Measurements from ENCODE around the gene SNORC.

Gene SNORC

DNA sequence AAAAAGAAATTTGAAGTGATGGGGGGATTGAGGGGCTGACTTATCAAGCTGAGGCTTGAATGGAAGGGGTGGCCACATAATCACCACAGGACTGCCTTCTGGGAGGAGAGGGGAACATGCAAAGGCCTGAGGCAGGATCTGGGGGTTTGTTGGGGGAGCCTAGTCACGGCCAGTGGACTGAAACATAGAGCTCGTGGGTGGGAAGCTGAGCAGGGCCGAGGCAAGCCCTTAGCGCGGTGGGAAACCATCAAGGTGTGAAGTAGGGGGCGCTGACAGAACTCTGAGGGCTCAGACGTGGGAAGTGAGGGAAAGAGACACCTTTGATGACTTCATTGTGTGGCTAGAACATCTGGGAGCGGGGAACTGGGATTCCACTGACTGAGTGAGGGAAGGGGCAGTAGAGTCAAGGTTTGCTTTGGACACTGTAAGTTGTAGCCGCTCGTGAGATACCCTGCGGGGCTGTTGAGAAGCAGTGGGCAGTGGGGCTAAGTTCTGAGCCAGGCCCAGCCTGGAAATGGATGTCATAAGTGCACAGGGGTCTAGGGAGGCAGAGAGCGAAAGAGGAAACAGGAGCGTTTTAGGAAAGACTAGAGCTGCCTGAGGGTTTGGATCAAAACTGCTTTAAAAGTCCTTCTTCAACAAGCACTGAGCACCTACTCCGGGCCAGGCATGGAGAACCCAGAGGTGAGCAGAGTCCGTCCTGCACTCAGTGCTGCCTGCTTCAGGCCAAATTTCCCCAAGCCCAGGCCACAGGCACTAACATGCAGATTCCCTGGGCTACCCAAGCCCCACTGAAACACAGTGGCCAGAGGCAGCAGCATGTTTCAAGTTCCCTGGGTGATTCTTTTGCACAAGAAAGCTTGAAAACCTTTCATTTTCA lies 686 bp upstream of the SNORC start:
- no peak for DNase-seq (ENCODE audit: low spot score)

DNA sequence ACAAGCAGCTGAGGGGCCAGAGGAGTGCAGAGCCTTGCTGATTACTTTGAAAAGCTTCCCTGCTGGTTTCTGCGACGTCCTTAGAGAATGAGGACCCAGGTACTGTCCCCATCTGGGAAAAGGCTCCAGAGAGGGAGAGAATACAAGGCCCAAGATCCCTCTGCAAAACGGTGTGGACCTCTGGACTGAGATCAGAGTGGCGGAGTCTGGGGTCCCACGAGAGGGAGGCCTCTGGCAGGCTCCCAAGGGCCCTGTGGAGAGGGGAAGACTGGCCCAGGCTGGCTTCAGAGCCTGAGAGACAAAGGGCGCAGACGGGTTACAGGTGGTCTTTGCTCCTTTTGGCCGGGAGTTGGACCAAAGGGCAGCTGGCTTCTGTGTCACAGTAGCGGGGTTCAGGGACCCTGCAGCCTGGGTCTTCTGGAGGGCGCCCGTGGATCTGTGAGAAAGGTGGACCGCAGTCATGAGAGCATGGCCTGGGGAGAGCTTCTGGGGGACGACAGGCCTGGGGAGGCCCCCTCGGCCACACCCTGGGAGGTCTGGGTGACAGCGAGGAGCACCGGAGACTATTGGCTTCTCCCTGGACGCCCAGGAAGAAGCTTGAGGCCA lies 805 bp downstream of the SNORC start:
- DNase-seq (ENCODE audit: low spot score), result no peak

DNA sequence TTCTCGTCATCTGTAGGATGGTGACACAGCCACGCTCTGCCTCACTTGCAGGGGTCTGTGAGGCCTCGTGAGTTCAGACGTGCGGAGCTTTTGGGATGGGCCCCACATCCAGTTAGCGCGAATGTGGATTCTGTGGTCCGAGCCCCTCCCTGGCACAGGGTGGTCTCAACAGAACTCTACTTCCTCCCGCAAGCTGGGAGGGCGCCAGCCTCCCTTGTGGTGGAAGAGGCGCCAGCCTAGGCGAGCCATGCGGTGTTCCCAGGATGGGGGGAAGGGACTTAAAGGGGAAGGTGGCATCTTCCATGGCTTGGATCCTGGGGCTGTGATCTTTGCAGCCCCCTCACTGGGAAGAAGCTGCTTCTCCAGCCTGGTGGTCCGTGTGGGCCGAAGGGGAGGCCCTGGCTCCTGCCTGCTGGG lies 1.4 kb downstream of the SNORC start:
- no peak for DNase-seq (ENCODE audit: low spot score)

DNA sequence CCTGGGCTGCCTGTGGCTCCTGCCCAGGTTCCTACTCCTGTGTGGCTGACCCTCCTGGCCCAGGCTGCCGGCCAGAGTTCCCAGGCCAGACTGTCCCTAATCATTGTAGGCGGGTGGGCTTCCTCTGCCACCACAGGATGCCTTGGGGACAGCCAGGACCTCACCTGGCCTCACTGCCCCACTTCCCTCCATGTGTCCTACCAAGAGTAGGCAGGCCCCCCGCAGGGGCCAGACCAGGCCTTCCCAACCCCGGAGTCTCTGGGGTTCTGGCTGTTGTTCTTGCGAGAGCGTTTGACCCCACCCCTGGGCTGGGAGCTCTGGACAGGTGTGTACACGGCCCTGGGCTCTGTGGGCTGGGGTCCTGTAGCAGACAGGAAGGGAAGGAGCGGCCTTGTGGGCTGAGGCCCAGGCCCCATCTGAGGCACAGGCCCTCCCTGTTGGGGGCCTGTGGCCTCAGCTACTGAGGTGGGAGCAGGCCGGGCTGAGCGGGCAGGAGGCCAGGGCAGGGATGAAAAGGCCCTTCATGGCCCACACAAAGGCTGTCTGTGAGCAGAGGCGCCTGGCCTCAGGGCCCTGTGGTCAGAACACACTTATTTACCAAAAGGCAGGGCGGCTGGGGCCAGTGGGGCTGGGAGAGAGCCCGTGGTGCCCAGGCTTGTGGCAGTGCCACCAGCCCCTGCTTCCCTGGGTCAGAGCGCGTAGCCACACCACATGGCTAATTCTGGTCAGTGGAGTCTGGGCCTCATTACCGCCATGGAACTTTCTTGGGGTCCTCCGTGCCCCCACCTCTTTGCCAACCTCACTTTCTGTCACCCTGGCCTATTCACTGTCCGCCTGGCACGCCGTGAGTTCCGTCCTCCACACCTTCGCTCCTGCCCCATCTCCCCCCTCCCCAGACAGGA lies 2.0 kb downstream of the SNORC start:
- no peak for DNase-seq (ENCODE audit: low spot score)

DNA sequence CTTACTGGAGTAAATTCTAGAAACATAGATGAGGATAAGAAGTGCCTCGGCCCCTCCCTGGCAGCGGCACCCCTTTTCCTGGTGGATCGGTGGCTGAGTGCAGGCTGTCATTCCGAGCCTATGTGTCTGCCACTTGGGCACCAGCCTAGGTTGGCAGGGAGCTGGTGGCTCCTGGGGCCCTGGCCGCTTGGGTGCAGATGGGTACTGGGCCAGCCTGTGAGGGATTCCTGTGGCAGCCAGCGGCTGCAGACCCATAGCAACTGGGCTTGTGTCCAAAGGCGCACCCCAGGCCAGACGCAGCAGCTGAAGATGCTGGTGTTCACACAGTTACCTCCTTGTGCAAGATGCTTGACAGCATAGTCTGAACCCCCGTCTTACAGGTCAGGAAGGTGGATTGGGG lies 2.8 kb downstream of the SNORC start:
- DNase-seq (ENCODE audit: low spot score), result no peak

DNA sequence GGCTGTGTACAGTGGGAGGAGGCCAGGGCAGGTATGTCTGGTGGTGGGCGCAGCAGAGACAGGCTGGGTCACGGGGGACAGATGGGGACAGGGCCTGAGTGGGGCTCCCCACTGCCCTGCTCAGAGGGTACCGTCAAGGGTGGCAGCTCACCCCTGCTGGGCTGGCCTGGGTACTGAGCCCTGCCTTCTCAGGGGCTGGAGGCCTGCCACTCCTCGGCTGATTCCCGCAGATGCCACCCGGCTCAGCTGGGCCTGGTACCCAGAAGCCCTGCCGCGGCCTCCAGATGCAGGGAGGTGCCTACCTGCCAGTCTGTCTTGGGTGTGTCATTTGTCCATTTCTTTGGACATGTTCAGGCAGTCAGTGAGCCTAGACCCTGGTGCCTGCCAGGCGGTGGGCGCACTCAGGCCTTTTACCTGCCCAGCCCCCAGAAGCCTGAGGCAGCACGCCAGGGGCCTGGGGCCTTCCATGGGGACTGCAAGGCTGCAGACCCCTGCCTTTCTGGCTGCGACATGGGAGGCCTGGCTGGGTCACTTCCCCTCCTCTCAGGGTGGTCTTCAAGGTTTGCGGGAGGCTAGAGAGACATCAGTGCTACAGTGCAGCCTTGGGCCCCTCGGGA lies 3.3 kb downstream of the SNORC start:
- no peak for DNase-seq (ENCODE audit: low spot score)

- no peak for DNase-seq (ENCODE audit: low spot score)
Measured at GRCh38 chr2:232873909-232874641, 4.0 kb downstream of the SNORC start.

- DNase-seq (ENCODE audit: low spot score), result no peak
Measured at GRCh38 chr2:232874677-232875223, 4.7 kb downstream of the SNORC start.

DNA sequence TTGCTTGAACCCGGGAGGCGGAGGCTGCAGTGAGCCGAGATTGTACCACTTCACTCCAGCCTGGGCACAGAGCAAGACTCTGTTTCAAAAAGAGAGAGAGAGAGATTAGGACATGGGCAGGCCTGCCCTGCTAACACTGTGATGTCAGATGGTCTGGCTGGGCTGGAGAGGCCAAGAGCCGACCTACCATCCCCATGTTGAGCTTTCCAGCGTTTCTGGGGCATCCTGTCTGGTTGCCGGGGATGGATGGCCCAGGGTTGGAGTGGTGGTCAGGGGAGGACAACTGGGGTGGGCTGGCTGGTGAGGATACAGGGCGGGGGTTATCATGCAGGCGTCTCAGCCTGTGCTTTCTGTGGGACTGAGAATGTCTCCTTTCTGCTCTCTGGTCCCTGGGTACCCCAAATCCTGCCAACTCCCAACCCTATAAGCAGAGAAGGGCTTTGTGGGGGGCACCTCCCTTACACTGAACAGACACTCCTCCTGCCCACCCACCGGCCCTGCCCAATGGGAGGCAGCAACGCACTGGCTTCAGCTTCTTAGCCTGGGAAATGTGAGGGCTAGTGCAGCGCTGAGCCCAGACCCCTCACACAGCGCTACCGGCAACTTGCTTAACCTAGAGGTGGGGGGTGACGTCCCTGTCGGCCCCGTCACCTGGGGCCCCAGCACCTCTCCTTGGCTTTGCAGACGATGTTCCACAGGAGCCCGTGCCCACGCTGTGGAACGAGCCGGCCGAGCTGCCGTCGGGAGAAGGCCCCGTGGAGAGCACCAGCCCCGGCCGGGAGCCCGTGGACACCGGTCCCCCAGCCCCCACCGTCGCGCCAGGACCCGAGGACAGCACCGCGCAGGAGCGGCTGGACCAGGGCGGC lies 5.4 kb downstream of the SNORC start:
- no peak for DNase-seq (ENCODE audit: low spot score)

DNA sequence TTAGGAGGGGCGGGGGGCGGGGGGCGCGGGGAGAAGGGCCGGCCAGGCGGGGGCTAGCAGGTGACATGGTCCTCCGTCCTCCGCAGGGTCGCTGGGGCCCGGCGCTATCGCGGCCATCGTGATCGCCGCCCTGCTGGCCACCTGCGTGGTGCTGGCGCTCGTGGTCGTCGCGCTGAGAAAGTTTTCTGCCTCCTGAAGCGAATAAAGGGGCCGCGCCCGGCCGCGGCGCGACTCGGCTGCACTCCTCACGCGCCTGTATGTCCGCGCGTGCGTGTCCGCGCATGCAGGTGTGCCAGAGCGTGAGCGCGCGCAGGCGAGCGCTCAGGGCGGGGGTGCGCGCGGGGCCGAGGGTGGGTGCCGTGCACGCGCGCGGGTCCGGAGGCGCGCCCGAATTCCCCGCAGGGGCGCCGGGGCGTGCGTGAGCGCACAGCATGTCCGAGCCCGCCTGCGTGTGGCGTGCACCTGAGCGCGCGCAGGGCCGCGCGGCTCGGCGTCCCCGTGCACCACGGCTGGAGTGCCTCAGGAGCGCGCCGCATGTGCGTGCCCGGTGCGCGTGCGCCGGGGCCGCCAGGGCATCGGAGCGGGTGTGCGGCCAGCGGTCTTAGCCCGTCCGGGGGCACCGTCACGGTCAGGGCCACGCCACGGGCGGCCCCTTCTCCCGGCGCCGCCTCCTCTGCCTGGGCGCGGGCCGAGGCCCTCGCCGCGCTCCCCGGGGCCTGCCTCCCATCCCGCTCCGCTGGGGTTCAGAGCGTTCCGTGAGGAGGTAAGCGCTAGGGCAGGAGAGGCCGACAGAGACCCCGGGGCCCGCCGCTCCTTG lies 6.3 kb downstream of the SNORC start:
- no peak for DNase-seq (ENCODE audit: low spot score)

GRCh38 chr2:232876978-232877441 lies 6.9 kb downstream of the SNORC start:
- DNase-seq (ENCODE audit: low spot score), result no peak

DNA sequence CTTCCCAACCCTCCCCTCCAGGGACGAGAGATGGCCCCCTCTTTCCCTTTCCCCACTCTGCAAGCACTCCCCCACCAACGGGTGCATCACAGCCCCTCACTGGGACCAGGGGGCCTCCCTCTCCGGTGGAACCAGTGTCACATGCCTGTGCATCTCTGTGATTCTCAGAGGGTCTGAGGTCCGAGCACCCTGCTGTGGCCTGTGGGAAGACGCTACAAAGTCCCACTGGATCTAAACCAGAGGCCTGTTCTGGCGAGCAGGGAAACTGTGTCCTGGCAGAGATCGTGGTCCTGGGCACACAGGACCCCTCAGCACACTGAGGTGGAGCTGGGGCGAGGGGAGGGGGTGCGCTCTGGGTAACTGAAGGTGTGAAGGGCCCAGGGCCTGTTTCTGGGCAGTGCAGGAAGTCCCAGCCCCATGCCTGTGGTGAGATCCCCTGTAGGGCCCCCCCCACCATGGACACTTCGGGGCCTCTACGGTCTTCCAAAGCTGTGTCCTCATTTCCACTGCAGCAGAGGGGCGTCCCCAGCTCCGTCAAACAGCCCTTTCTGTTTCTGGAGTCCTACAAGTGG lies 8.0 kb downstream of the SNORC start:
- no peak for DNase-seq (ENCODE audit: low spot score)

DNA sequence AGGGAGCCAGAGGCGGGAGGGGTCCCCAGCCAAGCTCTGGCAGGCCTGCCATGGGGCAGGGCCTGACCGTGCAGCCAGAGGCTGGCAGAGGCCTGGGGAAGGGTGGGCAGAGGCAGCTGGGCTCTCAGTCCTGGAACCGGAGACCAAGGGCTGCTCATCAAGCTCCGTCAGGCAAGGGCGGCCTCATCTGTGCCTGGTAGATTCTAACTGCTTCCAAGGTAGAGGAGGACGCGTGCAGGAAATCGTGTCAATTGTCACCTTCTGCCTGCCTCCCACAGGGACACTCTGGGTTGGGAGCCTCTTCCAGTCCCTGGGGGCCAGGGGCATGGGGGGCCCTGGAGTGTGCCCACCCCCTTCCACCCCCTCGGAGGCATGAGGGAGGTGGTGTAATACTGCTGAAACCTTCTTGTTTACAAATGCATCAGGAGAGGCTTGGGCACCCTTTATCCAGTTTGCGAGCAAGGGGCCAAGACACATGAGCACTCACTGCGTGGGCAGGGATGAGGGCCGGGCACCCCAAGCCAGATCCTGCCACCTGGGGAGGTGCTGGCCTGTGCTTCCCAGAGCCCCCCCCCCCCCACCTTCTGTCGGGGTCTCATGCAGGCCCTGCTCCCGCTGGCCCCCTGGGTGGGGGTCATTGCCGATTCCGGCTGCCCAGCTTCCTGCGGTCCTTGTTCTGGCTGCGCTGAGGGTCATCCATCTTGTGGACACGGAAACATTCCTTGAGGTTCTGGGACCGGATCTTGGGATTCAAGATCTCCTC lies 9.0 kb downstream of the SNORC start:
- DNase-seq (ENCODE audit: low spot score), result no peak

GRCh38 chr2:232879618-232880494 lies 9.8 kb downstream of the SNORC start:
- DNase-seq (ENCODE audit: low spot score), result no peak

- DNase-seq (ENCODE audit: low spot score), result no peak
Measured at GRCh38 chr2:232880764-232881351, 10.8 kb downstream of the SNORC start.

DNA sequence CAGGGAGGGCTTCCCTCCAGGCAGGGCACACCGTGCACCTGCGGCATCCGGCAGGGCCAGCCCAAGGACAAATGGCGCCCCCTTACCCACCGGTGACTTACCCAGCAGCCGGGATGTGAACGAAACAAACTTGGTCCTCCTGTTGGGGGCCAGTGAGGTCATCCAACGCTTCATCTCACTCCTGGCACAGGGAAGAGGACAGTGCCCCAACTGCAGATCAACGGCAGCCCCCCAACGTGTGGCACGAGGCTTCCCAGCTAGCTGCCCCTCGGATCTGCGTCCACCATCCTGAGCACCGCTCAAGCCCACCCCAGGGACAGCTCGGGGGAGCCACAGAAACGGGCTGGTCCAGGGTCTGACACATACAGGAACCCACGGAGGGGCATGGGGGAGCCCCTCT lies 12.0 kb downstream of the SNORC start:
- no peak for DNase-seq (ENCODE audit: low spot score)

Data from hepatic stellate cell (primary cell).